ENCODE results near the gene SLC24A4.
A peak's percentile ranks its signal among the peaks of the same experiment; 100 is the strongest.

Gene SLC24A4

DNA sequence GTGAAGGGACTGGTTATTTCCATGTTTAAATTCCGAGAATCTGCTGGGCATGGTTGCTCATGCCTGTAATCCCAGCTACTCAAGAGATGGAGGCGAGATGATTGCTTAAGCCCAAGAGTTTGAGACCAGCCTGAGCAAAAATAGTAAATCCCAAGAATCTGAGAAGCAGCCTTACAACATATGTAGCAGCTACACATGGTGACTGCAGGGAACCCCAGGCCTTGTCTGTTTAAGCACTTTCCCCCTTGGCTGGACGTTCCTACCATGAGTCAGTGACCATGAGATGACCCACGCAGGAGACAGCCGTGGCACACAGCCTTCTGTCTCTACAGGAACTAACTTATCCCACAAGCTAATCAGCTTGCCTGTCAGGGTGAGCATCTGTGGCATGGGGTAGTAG is 5.5 kb upstream of the SLC24A4 start:
- no peak for DNase-seq

DNA sequence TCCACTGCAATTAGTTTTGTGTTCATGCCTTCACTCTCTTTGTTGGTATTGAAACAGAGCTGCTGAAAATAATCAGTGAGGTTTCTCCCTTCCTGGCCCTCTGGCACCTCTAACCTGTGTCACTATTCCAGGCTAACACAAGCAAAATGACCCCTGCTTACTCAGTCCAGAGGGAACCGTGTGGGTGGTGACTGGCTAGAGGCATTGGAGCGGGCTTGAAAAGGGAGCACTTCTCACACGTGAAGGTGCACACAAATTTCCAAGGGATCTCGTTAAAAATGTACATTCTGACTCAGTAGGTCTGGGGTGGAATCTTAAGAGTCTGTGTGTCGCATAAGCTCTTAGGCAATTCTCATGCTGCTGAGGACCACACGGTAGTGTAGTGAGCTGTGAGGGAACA is 1.3 kb upstream of the SLC24A4 start:
- DNase-seq, result no peak

DNA sequence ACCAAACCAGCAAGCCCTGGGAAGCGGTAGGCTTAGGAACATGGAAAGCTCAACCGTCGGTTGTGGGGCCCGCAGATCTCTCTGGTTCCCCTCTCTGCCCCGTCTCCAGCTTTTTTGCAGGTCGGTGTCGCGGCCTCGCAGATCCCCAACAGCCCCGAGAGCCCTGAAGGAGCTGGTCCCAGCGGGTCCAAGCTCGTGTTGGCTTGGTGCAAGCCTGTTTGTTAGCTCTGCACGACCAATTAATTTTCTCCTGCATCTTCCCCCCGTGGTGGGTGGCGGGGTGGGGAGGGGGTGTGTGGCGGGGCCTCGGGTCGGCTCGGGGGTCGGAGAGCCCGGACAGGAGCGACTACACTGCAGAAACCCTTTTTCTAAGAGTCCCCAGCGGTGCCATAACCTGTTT is 449 bp upstream of the SLC24A4 start:
- no peak for DNase-seq

DNA sequence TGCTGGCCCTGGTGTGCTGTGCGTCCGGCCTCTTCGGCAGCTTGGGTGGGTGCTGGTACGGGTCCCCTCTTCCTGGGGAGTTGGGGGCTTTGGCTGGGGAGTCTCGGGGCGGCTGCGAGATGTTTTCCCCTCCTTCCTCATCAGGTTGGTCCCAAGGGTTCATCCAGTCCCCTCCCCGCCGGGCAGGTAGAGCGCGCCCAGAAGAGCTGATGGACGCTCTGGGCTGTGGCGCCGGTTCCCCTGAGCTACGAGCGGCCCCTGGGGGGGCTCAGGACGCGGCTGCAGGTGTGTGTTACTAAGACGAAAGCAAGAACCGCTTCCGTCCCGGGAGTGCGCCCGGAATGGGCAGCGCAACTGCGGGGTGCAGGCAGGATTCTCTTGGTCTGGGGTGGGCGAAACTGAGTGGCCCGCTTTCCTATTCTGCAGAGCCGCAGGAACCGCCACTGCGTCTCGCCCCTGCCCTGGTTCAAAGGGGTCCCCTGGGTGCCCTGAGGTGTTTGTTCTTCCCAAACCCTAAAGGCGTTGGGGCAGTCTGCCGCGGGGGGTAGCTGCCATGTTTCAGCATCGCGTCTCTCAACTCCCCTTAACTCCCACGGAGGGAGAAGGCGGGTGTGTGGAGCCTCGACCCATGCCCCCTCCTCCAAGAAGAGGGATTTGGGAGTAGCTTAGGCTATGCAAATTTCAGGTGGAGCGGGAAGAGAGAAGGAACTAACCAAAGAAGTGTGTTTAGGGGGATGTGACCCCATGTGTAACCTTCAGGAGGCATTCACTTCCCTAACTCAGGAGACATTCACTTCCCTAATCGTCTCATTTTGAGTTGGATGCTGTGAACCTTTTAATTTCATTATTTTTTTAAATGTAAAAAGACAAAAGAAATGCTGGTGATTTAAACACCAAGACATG is 1.2 kb downstream of the SLC24A4 start:
- no peak for DNase-seq

DNA sequence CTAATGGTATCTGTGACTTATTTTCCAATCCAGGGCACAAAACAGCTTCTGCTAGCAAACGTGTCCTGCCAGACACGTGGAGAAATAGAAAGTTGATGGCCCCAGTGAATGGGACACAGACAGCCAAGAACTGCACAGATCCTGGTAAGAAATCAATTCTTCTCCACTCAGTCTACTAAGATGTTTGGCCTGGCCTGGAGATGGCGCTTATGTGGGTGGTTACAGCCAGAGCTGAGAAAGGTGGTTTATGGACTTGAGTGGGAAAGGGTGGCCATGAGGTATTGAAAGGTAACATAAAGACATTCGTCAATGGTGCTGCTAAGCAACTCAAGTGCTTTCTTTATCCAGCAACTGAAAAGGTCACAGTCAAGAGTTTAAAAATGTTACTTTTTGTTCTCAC is 2.9 kb downstream of the SLC24A4 start:
- DNase-seq, result peak in 1 of 2 experiments; percentile 7

DNA sequence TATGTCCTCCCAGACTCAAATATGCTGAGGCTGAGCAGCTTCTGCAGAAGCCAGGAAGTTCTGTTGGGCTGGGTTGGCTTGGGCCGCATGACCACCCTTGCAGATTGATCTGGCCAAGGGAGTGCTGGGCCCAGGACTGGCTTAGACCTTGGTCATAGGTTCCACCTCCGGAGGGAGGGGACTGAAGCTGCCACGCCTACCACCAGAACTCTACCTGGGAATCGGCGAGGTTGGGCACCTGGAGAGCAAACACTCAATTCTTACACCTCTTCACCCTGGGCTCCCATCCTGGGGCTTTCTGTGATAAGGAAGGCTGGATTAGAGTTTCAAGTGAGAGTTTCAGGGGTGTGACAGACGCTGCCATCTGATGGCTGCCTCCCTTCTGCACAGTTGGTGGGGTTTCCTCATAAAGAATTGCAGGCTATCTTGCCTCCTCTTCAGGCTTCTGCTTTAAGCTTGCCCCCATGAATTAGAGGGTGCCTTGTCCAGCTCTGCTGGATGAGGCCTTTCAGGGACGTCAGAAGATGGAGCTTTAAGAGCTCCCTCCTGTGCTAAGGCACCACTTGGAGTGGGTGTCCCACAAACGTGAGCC is 5.8 kb downstream of the SLC24A4 start:
- no peak for DNase-seq

DNA sequence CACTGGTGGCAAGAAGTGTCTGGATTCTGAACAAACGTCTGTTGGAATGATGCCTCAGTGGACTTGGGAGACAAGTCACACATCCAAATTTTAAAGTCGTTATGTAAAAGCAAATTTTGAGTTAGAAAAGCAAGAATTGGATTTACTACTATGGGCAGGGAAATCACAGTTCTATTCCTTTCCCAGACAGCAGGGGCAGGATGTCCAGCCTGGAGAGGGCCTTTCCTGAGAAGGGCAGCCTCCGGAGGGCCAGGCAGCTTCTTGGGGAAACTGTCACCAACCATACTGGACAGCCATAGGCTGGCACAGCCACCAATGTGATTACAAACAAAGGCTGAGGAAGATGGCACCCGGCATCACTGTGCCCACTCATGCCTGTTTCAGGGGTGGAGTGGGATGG is 11.1 kb downstream of the SLC24A4 start:
- no peak for DNase-seq

DNA sequence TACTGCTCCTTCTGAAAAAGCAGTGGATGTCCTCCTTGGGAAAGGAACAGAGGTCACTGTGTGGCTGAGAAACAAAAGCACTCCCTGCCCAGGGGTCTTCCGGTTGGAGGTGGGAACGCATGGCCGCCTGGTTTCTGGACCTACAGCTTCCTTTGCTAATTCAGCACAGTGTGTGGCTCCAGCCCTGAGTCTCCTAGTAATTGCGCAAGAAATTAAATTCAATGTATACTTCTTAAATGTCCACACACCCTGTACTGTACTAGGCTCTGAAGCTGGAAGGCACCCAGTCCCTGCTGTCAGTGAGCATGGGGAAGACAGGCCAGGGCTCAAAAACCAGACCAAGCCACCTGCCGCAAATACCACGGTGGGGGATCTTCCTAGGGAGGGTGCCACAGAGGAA is 13.4 kb downstream of the SLC24A4 start:
- DNase-seq, result no peak

DNA sequence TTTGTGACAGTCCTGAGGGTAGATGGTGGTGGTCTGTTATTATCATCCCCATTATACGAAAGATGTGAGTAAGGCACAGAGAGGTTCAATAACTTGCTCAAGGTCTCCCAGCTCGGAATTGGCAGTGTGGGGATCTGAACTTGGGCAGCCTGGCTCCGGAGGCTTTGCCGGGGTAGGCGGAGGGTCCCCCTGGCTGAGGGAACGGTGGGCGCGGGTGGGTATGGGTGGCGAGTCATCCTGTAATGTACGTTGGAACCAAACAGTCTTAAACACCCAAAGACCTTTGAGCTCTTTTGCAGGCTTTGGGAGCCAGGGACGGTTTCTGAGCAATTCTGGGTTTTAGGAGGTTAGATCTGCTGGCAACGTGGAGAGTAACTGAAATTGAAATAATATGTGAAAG is 16.5 kb downstream of the SLC24A4 start:
- no peak for DNase-seq

DNA sequence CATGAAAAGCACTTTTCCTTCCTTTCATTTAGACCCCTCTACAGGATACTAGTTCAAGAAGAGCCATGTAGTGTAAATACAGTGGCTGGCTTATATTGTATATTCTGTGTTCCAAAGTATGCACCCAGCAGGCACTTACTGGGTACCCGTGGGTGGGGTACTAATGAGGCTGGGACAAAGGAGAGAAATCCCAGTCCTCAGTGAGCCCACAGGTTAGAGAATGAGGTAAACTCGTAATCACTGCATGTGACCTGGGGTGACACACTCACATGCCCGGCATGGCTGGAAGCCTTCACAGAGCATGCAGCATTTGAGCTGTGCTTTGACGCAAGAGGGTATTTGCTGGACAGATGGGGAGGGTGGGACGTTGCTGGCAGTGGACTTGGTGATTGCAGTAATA is 17.1 kb downstream of the SLC24A4 start:
- DNase-seq, result no peak

DNA sequence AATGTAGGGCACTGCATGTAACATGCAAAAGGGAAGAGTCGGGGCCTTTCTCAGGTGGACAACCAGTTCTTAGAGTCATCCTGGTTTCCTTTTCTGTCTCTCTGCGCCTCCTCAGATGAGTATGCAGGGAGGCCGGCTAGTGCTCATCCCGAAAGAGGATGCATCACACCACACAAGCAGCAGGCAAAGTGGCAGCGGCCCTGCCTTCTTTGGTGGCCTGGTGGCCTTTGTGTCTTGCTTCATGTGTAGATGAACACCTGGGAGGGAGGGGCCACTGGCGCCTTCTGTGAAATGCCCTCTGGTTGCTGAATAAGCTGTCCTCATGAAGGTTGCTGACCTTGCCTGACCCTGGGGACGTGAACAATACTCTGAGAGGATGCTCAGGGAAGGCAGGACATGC is 18.0 kb downstream of the SLC24A4 start:
- DNase-seq, result no peak

DNA sequence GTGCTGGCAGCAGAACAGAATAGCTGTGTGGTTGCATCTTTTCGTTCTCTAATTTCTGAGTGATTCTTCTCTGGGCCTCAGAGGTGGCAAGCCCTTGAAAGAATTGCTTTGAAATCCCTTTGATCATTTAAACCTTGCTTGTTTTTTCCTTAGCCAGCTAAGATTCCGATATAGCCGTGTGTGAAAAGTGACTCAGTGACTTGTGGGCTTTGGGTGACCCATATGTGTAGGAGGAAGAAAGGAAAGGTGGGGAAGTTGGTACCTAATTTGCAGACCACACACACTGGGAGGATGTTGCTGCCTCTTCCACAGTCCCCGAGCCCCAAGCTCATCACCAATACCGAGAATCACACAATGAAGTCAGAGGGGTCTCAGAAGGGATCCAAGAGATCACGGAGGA is 18.8 kb downstream of the SLC24A4 start:
- DNase-seq, result no peak

DNA sequence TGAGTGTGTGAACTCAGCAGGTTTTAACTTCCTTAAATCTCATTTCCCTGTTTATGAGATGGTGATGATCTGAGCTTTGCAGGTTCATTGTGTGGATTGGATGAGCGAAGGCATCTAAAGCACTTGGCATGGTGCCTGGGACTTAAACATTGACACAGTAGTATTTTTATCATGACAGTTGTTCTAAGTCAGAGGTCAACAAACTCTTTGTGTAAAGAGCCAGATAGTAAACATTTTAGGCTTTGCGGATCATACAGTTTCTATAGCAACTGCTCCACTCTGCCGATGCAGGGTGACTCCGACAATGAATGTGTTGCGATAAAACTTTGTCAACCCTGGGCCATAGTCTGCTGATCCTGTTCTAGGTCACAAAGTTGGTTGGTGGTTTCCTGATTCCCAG is 25.2 kb downstream of the SLC24A4 start:
- DNase-seq, result no peak

DNA sequence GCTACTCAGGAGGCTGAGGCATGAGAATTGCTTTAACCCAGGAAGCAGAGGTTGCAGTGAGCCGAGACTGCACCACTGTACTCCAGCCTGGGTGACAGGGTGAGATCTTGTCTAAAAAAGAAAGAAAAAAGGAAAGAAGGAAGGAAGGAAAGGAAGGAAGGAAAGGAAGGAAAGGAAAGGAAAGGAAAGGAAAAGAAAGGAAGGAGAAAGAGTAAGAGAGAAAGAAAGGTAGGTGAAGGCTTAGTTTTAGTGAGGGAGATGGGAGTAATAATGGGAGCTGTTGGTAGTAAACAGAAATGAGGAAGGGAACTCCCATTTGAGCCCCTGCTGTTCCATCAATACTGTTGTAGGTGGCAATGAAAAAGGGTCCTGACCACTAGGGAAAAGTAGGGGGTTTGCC is 28.8 kb downstream of the SLC24A4 start:
- DNase-seq, result no peak

DNA sequence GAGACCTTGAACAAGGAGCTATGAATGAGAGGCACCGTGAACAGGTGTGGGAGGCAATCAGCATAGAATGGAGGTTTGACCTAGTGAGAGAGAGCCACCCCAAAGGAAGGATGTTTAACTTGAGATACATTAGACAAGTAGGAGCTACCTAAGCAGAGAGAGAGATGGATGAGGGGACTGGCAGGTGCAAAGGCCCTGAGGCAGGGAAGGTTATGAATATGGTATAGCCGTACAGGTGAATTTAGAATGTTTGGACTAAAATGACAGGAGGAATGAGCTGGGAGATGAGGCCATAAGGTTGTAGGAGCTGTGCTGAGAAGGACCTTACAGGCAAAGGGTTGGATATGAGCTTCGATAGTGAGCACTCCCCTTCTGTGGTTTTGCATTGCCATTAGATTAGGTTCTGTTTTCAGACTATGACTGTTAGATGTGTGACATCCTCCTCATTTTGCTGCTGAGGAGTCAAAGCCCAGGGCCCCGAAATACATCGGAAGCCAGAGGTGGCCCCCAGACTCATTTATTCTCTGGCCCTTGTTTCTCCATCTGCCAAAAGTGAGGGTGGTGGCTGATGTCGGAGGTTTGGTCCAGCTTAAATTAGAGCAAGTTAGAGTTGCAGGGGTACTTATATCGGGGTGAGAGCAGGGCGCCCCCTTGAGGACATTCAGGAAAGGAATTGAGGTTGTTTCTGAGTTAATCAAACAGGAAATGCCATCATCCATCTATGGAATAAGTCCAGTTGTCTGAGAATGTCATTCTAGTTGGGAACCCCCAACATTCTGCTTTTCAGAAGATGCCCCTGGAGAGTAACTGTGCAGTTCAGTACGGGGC is 29.4 kb downstream of the SLC24A4 start:
- peak in 1 of 2 experiments; percentile 28 for DNase-seq

DNA sequence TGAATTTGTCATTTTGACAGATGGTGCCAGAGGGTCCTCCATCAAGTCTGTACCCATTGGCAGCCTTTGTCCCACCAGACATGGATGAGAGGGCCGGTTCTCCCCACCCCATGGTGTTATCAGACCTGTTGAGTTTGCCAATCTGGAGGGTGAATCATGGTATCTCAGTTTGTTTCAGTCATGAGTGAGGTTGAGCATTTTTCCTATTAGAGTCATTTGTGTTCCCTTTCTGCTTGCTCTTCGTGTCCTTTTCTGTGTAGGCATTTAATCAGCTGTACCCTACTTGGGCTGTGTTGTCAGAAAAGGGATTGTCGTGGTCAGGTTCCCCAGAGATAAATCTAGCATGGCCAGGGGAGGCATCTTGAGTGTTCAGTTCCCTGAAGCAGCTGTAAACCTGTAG is 30.5 kb downstream of the SLC24A4 start:
- no peak for DNase-seq

DNA sequence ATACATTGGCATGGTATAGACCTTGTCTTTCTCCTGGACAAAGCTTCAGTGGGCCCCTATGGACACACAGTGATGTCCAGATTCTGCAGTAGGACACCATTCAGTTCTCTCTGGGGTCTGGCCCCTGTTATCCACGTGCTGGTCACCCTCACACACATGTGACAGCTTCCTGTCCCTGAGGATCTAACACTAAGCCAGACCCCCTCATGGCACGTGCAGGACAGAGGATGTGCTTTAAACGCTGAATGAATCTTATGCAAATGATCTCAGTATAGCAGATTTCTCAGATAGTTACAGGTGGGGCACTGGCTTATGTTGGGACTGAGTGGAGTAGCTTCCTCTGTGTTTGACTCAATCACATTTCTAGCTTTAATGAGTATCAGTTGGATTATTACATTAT is 33.7 kb downstream of the SLC24A4 start:
- DNase-seq, result no peak

DNA sequence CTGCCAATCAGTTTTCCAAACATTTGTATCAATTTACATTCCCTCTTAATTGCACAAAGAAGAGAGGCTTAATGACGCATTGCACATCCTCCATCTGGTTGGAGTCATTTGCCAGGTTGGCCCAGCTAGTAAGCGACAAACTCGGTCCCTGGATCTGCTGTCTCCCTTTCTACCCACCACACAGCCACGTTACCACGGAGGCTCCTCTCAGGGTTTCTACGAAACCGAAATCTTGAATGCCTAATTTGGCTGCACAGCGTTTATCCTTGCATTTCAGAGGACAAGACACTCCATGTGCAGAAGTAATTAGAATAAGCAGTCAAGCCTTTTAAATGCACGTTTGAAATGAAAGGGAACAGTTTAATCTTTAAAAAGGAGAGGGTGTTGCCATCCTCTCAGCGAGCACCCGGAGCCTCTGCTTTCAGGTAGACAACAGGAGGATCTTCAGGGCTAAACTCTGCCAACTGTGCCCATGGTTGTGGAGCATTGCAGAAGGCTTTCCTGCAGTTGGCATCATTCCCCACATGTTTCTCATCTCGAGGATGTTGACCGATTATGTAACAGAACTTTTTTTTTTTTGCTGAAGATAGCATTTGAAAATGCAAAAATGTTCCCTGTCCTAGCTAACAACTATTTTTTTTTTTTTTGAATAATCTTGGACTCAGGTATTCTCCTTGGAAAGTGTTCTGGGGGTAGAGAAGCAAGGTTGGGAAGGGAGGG is 37.8 kb downstream of the SLC24A4 start:
- no peak for DNase-seq

DNA sequence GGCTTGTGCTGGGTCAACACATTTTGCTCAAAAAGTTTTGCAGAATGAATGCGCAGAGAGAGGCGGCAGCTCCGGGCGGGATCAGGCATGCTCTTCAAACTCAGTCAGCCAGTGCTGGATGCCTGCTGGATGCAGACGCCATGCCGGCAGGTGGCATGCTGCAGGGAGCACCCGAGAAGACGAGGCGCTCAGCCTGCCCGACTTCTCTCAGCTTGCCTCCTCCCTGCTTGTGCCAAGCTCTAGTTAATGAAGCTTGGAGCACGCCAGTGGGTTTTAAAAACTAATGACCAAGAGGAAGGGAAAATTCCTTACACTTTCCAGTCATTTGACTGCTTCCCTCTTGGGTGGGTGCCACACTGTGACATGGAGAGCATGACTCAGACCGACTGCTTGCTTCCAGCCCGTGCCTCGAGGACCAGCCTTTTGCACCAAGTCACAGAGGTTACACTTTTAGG is 39.8 kb downstream of the SLC24A4 start:
- DNase-seq, result no peak

DNA sequence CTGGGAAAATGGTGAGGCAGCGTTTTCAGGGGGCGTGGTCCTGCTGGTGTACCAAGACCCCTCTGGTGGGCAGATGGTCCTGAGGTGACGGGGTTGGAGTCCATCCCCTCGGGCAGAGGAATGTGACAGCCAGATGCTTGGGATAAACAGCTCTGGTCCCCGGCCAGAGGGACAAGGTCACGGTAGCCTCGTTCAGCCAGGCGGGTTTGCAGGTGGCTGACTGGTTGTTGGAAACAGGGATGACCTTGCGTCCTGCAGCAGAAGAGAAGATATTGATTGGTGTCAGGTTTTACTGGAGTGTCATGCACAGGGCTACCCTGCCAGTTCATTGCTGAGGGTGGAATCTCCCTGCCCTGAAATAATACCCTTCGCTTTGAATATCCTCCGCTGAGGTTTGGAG is 43.3 kb downstream of the SLC24A4 start:
- no peak for DNase-seq

DNA sequence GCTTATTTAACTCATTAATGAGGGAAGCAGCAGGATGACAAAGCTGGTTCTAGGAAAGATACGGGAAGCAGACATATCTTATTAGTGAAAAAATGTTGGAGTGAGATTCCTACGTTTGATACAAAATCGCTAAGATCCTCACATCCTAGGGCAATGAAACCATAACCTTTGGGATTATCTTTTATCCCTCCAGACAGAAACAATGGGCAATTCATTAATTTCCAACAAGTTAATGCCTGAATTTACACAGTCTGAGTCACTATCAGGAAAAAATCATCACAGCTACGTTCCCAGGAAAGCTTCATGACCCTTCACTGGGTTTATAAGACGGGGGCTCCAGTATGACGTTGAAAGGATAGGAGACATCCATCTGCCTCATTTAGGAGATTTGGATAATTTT is 45.0 kb downstream of the SLC24A4 start:
- DNase-seq, result no peak

DNA sequence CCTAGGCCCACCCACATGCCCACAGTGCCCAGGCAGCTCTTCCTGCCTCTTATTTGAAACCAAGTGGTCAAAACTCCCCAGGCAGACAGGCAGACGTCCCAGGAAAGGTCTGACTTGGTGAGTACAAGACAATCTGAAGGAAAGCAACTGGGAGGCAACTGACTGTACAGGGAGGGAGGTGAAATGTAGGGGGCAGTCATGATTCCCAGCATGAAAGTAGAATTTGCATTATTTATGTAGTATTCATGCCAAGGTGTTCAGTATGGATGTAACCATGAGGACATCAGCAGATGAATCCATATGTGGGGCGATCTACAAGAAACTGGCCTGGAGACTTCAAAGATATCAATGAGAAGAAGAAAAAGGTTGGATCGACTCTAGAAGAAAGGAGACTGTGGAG is 46.1 kb downstream of the SLC24A4 start:
- DNase-seq, result no peak

DNA sequence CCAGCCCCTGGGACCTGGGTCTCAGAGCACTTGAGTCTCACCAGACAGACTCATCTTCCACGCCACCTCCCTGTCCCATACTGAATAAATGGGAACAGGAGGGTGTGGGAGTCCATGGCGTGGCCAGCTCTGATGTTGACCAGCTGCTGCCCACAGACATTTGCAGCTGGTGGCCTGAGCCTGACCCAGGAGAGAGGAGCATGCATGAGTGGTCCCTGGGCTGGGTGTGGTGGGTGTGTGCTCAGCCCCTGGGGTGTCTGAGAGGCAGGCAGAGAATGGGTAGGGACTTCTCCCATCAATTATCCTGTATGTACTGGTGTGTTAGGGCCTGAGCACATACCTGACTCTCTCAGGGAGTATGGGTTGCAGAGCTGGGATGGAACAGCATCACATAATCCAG is 49.3 kb downstream of the SLC24A4 start:
- DNase-seq, result no peak

Data from SW 1271 (cell line).